Measurements from ENCODE around the gene LYPLA2. TPM values are rescaled to one million over a fixed set of nuclear protein-coding genes. Genes with fewer than 3 reads are reported as not detected.

The LYPLA2 gene
- total and polyA plus RNA-seq, 2 of the 4 experiments (the other 2 are of a cell fraction) = 44.3 to 78.6 TPM

GRCh38 chr1:23751050-23751814 lies 39.7 kb upstream of the LYPLA2 start:
- no peak overlapping the region for H2BK5ac ChIP-seq (ENCODE audit: low read depth, low read length, poor library complexity, severe bottlenecking)
- peaks cover 51% of the 10 kb centered on the region for H3K36me3 ChIP-seq (ENCODE audit: control insufficient read depth, insufficient read depth, low read length)
- POLR2A ChIA-PET (ENCODE audit: unreplicated experiment) = no interaction called here
- in situ Hi-C loops (cut with MboI; ENCODE audit: low sequenced_read_pairs) = loop anchor here (10.0 kb wide), 1 partner anchor 206 kb away; no protein-coding TSS in a partner anchor
- H4K20me1 ChIP-seq (ENCODE audit: insufficient read depth, low read length) = peaks cover 41% of the 10 kb centered on the region
- no peak overlapping the region for H4K5ac ChIP-seq (ENCODE audit: low read depth, low read length)
- no peak overlapping the region for H3K14ac ChIP-seq (replicated peaks; ENCODE audit: low read depth, low read length)
- H4K91ac ChIP-seq (ENCODE audit: insufficient read depth, low read depth, low read length) = no peak overlapping the region
- CTCF ChIA-PET = interaction anchor here (1.1 kb wide), 1 partner anchor 8 kb away, joined by 3 read pairs; the partner anchor contains the start of gene ELOA
- H2BK20ac ChIP-seq (ENCODE audit: low read depth, low read length) = no peak overlapping the region
- no peak overlapping the region for H2BK15ac ChIP-seq (ENCODE audit: low read depth, low read length)
- 40% methylated on average over 2 of the region's 11 CpGs; no CpG with 5 or more reads in 1 of the 2 experiments for WGBS, 2 experiments (ENCODE audit: extremely low coverage in 2 of 2, insufficient read length in 1 of 2)
- H2AK5ac ChIP-seq (ENCODE audit: low read depth, low read length) = no peak overlapping the region
- H2AK9ac ChIP-seq (replicated peaks; ENCODE audit: low read depth, low read length, poor library complexity) = no peak overlapping the region
- H2BK120ac ChIP-seq (ENCODE audit: low read depth, low read length) = no peak overlapping the region
- H3K27me3 ChIP-seq (ENCODE audit: control insufficient read depth, insufficient read depth, low read length) = no peaks in the 10 kb centered on the region
- no peak overlapping the region for H3K18ac ChIP-seq (ENCODE audit: low read depth, low read length)
- peak; percentile 57 for DNase-seq
- no peak overlapping the region for H3K4me3 ChIP-seq (ENCODE audit: insufficient read depth, low read depth, low read length)
- H3K4me2 ChIP-seq (ENCODE audit: low read depth, low read length) = no peak overlapping the region
- TSS peak; percentile 79 for BruUV-seq (replicated peaks)
- dilution Hi-C loops (cut with HindIII; ENCODE audit: low sequenced_read_pairs, unreplicated experiment) = no loop called here
- no peak overlapping the region for H3K27ac ChIP-seq (ENCODE audit: insufficient read depth, low read length)
- no peak overlapping the region for H4K8ac ChIP-seq (ENCODE audit: low read depth in 2 of 2, low read length in 2 of 2)
- peak; percentile 58 for TF ChIP-seq CTCF (conservative IDR thresholded peaks at IDR 0.05; ENCODE audit: low read depth, low read length)
- TF ChIP-seq MXI1 (IDR thresholded peaks at IDR 0.05; ENCODE audit: borderline replicate concordance, low read depth, low read length) = no peak
- TF ChIP-seq CHD1 (IDR thresholded peaks at IDR 0.05; ENCODE audit: low read depth, low read length) = no peak
- TF ChIP-seq MAZ (IDR thresholded peaks at IDR 0.05; ENCODE audit: borderline replicate concordance, low read depth, low read length) = no peak
- TF ChIP-seq USF2 (IDR thresholded peaks at IDR 0.05; ENCODE audit: low read depth, low read length) = no peak
- TF ChIP-seq POLR2A (IDR thresholded peaks at IDR 0.05; ENCODE audit: low read depth, low read length) = no peak
- TF ChIP-seq MAFK (IDR thresholded peaks at IDR 0.05; ENCODE audit: low read depth, low read length) = no peak
- no peak for TF ChIP-seq NFE2L2 (IDR thresholded peaks at IDR 0.05; ENCODE audit: low read depth, low read length)
- TF ChIP-seq RAD21 (IDR thresholded peaks at IDR 0.05; ENCODE audit: low read length) = peak; percentile 69
- peak; percentile 48 for TF ChIP-seq SMC3 (IDR thresholded peaks at IDR 0.05; ENCODE audit: low read depth, low read length)
- no peak for TF ChIP-seq CEBPB (IDR thresholded peaks at IDR 0.05; ENCODE audit: low read depth, low read length)
- TF ChIP-seq ELK1 (IDR thresholded peaks at IDR 0.05; ENCODE audit: borderline replicate concordance, low read depth, low read length) = no peak
- no peak overlapping the region for H2AFZ ChIP-seq (replicated peaks; ENCODE audit: low read length, poor library complexity)
- H3K4me1 ChIP-seq (ENCODE audit: control insufficient read depth, insufficient read depth, low read length) = no peaks in the 10 kb centered on the region; the same call in 1 of the 2 replicates
- intact Hi-C loops (cut with micrococcal nuclease) = loop anchor here (2.0 kb wide), 1 partner anchor 206 kb away; no protein-coding TSS in a partner anchor
- H3K56ac ChIP-seq (ENCODE audit: extremely low read depth, insufficient read depth, low read length) = no peak overlapping the region
- peak; percentile 85 for ATAC-seq (ENCODE audit: low read depth)
- H3K9me1 ChIP-seq (ENCODE audit: insufficient read depth, low read length) = peaks cover 2% of the 10 kb centered on the region; the same call in 1 of the 2 replicates
- no peak overlapping the region for H3K23ac ChIP-seq (ENCODE audit: low read depth, low read length)
- H3K79me1 ChIP-seq (ENCODE audit: low read depth in 1 of 2, low read length in 2 of 2) = peaks cover 31 to 71% of the 10 kb centered on the region in 2 experiments
- H3K4ac ChIP-seq (ENCODE audit: low read depth, low read length) = no peak overlapping the region
- no peaks in the 10 kb centered on the region for H3K9me3 ChIP-seq (ENCODE audit: control insufficient read depth, insufficient read depth, low read length)
- no peak overlapping the region for H3K9ac ChIP-seq (ENCODE audit: low read depth, low read length)

Data from IMR-90 (cell line).